GM18511 (cell line): ENCODE measurements around the gene RTN4RL1.

ENCODE experiments used
- ATAC-seq: cut with Tn5 transposase; IDR thresholded peaks from one replicate; pipeline ENCODE4 v1.9.1; 2021; ENCODE audit warnings: mild to moderate bottlenecking, moderate library complexity; ENCODE audit not compliant: unreplicated experiment

RTN4RL1 gene

GRCh38 chr17:1931844-1932579, 93.1 kb downstream of the RTN4RL1 start:
- ATAC-seq = no peak

DNA sequence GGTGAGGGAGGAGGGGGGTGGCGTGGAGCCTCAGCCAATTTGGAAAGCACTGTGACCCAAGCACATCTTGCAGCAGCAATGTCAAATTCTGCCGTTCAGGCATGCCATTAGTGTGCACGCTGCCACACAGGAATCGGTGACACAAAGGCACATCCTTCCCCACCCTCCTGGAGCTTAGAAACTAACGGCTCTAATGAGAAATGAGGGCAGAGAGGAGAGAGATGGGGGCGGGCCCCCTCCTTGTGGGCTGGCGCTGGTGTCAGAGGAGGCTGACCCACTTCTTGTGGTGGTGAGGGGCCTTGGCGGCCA, 94.8 kb downstream of the RTN4RL1 start:
- ATAC-seq = no peak

DNA sequence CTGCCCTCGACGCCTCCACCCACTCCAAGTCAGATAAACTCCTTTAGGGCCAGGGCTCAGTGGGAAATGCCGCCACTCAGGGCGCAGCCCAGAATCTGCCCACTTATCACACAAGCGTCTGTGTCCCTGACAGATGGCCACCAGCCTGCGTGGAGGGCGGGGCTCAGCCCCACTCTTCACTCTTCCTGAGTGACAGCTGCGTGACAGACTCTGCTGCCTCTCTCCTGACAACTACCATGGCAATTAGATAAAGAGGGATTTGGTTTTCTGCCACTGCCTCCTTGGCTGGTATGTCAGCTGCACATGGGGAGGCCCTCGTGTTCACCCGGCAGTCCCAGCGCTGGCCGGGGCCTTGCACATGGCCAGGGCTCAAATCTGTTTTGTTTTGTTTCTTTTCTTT, 96.2 kb downstream of the RTN4RL1 start:
- ATAC-seq = no peak

DNA sequence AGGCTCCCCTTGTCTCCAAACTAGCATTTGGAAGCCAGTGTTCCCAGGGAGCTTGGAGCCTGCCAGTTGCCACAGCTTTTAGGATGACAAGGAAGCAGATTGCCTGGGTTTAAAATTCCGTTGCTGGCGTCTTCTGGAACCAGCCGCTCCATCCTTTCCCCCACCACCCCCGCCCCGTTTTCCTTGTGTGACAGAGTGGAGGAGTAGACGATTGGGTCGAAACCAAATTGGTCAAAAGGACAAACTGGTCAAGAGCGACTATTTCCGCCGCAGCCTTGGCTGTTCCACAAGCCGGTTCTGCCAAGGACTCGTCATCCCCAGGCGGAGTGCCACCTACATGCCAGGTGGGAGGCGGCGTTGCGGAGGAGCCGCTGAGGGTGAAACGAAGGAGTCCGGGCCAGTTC, 104.2 kb downstream of the RTN4RL1 start:
- ATAC-seq = no peak

GRCh38 chr17:1919201-1919600, 105.9 kb downstream of the RTN4RL1 start:
- ATAC-seq = no peak

GRCh38 chr17:1918346-1919162, 106.6 kb downstream of the RTN4RL1 start:
- no peak for ATAC-seq

- ATAC-seq = no peak
These were observed 108.0 kb downstream of the RTN4RL1 start for GRCh38 chr17:1916963-1917715.

- no peak for ATAC-seq
These were observed 108.8 kb downstream of the RTN4RL1 start for GRCh38 chr17:1916316-1916715.

GRCh38 chr17:1915889-1916288, 109.2 kb downstream of the RTN4RL1 start:
- ATAC-seq = no peak

DNA sequence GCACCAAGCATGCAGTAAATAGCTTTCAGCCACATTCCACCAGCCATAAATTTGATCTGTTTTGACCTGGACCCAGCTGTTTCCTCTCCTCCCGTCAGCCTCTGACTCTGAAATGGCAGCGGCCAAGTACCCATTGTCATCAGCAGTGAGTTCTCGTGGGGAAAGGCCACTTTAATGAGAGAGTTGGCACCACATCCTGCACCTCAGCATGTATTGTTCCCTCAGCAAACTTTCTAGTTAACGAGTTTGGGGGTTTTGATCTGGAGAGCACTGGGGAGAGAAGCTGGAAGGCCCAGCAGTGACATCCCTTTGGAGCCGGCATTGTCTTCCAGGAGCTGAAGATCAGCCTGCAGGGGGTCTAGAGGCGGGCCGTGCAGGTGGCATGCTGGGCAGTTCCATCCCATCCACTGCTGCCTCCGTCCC, 110.5 kb downstream of the RTN4RL1 start:
- no peak for ATAC-seq

- no peak for ATAC-seq
These were observed 111.4 kb downstream of the RTN4RL1 start for GRCh38 chr17:1913702-1914101.

- ATAC-seq = no peak
These were observed 113.0 kb downstream of the RTN4RL1 start for GRCh38 chr17:1912146-1912545.

- no peak for ATAC-seq
These were observed 115.1 kb downstream of the RTN4RL1 start for GRCh38 chr17:1909985-1910384.

GRCh38 chr17:1908699-1909309, 116.3 kb downstream of the RTN4RL1 start:
- no peak for ATAC-seq

DNA sequence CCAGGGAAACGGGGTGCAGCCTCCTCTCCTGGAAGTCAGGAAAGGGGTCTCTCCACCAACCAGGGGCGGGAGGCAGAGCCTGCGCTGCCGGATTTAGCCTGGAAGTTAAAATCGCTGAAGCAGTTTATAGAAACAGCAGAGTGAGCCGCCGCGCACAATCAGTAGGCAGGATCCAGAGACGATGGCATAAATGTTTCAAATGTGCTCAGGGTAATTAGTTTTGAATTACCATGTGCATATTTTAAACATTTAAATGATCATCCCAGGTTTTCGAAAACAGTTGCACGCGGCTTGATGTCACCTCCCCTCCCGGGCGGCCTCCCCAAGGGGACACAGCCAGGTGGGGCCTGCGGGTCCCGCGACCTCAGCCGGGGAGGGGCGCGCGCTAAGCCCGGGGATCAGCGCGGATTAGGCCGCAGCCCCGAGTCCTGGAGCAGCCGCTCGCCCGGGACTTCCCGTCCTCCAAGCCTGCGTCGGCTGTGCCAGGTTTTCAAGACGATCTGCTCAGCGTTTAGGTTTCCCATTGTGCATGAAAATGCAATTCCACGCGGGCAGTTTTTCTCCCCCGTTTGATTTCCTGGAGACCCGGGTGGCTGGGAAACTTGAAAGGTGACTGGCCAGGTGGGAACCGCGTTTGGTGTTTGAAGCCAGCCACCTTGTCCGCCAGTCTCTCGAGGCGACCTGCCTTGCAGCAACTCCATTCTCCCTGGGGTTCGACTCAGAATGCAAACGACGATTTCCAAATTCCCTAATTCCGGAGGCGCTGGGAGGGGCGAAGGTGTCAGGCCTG, 117.0 kb downstream of the RTN4RL1 start:
- no peak for ATAC-seq

- no peak for ATAC-seq
These were observed 117.9 kb downstream of the RTN4RL1 start for GRCh38 chr17:1907216-1907631.

DNA sequence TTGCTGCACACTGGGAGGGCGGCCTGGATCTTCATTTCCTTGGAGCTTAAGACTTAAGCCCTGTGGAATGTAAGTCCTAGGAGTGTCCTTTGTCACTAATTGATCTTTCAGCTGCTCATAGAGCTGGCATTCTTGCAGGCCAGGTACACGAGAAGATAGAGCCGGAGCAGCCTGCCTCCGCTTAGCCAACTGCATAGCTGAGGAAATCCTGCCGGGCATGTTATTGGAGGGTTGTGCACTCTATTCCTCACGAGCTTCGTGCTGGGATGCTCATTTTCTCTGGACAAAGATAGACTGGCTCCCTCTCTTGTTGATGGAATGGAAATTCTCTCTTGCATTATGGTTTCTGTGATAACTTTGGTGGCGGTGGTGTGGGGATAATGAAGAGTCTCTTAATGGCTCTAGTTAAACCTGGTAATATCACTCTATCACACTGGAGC, 118.5 kb downstream of the RTN4RL1 start:
- ATAC-seq = no peak

- no peak for ATAC-seq
These were observed 119.8 kb downstream of the RTN4RL1 start for GRCh38 chr17:1905190-1905913.

GRCh38 chr17:1904273-1905182, 120.6 kb downstream of the RTN4RL1 start:
- ATAC-seq = no peak
